K562 (cell line): ENCODE data around the gene LRRC31. TPM values are rescaled to one million over a fixed set of nuclear protein-coding genes. Genes with fewer than 3 reads are reported as not detected.

Source experiments
- ATAC-seq: fragments of 200-7000 bp; cut with Tn5 transposase; 3 replicates; pipeline ENCODE4 v1.9.1; 2020; ENCODE audit warnings: moderate library complexity
- BruUV-seq: library from RNA; stranded (reverse); fragments of 400-500 nt; replicated peaks from 2 replicates; lab custom pipeline; 2021; lab: Mats Ljungman, UMichigan
- CTCF ChIA-PET: fragments of 300-600 bp; formaldehyde crosslinking; extraction: SDS; loops from one replicate; lab custom pipeline; 2021; ENCODE audit warnings: low intra/inter-chr PET ratio; lab: Yijun Ruan, JAX
- POLR2A ChIA-PET: fragments of 300-600, 350-650 bp; sonication (Branson Sonifier 250); formaldehyde crosslinking; extraction: SDS; loops from one replicate; lab custom pipeline; 2021; ENCODE audit warnings: antibody characterized with exemption, inconsistent platforms; lab: Yijun Ruan, JAX
- DNase-seq, 4 experiments: peaks; one replicate each; pipeline versions ENCODE4 v3.0.0 to v3.0.0-alpha.2; 2011 to 2018; ENCODE audit warnings: low spot score in 3 of 4, mixed read lengths in 3 of 4; ENCODE audit errors: extremely low read depth in 1 of 4
- FAIRE-seq: peaks from 2 replicates; lab custom pipeline; 2011; peaks lifted over from hg19 to GRCh38; lab: Jason Lieb, UNC
- H2AFZ ChIP-seq: 2 replicates; pipeline ENCODE4 v1.6.0; 2011; ENCODE audit warnings: low read depth, low read length, control low read depth, inconsistent platforms
- H3K27ac ChIP-seq: fragments of 200-600 bp; 3 replicates; pipeline ENCODE4 v1.8.0; 2011; ENCODE audit warnings: low read depth, mild to moderate bottlenecking, control low read depth, inconsistent platforms, low read length, moderate library complexity, mixed read lengths; ENCODE audit errors: extremely low read depth
- H3K27me3 ChIP-seq, 2 experiments: fragments of 300-600 bp in 1 of 2; 2 replicates in 1 of 2; 3 replicates in 1 of 2; pipeline versions ENCODE4 v1.6.0 to v1.8.0; 2011; ENCODE audit warnings: inconsistent platforms in 2 of 2, low read length in 2 of 2, mild to moderate bottlenecking in 1 of 2, mixed read lengths in 1 of 2, moderate library complexity in 1 of 2; ENCODE audit not compliant: control insufficient read depth in 2 of 2, insufficient read depth in 2 of 2
- H3K36me3 ChIP-seq: fragments of 300-600 bp; 3 replicates; pipeline ENCODE4 v1.8.0; 2011; ENCODE audit warnings: mild to moderate bottlenecking, low read length, inconsistent platforms; ENCODE audit not compliant: control insufficient read depth, insufficient read depth
- H3K4me1 ChIP-seq, 2 experiments: fragments of 200-600 bp in 1 of 2; replicated peaks in 1 of 2; 2 replicates in 1 of 2; 3 replicates in 1 of 2; pipeline versions ENCODE4 v1.5.1 to v1.8.0; 2011; ENCODE audit warnings: inconsistent platforms in 2 of 2, low read length in 2 of 2, mild to moderate bottlenecking in 1 of 2, mixed read lengths in 1 of 2, moderate library complexity in 1 of 2; ENCODE audit not compliant: control insufficient read depth in 2 of 2, insufficient read depth in 2 of 2
- H3K4me2 ChIP-seq: 2 replicates; pipeline ENCODE4 v1.6.1; 2011; ENCODE audit warnings: low read length, control low read depth, inconsistent platforms, mixed read lengths; ENCODE audit not compliant: insufficient read depth
- H3K4me3 ChIP-seq: fragments of 200-600 bp; sonication (generic), shearing (Covaris generic); 2 replicates; pipeline ENCODE4 v1.5.1; 2016; ENCODE audit warnings: control low read depth, inconsistent platforms
- H3K79me2 ChIP-seq: fragments of 200-600 bp; 3 replicates; pipeline ENCODE4 v1.8.0; 2011; ENCODE audit warnings: low read length, inconsistent platforms; ENCODE audit not compliant: control insufficient read depth, insufficient read depth
- H3K9ac ChIP-seq, 2 experiments: 2 replicates each; pipeline versions ENCODE4 v1.6.0 to v1.6.1; 2011; ENCODE audit warnings: low read depth in 2 of 2, low read length in 2 of 2, control low read depth in 1 of 2, inconsistent platforms in 1 of 2, mild to moderate bottlenecking in 1 of 2, mixed read lengths in 1 of 2; ENCODE audit not compliant: insufficient read depth in 1 of 2
- H3K9me1 ChIP-seq: one replicate; pipeline ENCODE4 v1.6.0; 2011; ENCODE audit warnings: inconsistent platforms, mild to moderate bottlenecking, low read length, moderate library complexity; ENCODE audit not compliant: control insufficient read depth, insufficient read depth
- H3K9me3 ChIP-seq: replicated peaks from 2 replicates; pipeline ENCODE4 v1.5.1; 2011; ENCODE audit warnings: low read depth, low read length, inconsistent platforms; ENCODE audit not compliant: control insufficient read depth, insufficient read depth
- H4K20me1 ChIP-seq: replicated peaks from 2 replicates; pipeline ENCODE4 v1.6.1; 2011; ENCODE audit warnings: low read length, inconsistent platforms, mixed read lengths; ENCODE audit not compliant: control insufficient read depth, insufficient read depth
- ARNT ChIP-seq, 2 experiments: fragments of 450-650 bp; IDR thresholded peaks; 2 replicates each; pipeline ENCODE4 v1.6.1; 2016; ENCODE audit warnings: mild to moderate bottlenecking in 1 of 2
- CBX3 ChIP-seq, 2 experiments: IDR thresholded peaks; 1 replicate in 1 of 2; 2 replicates in 1 of 2; pipeline ENCODE4 v1.6.1; 2012; ENCODE audit warnings: inconsistent platforms in 2 of 2, low read length in 2 of 2, borderline replicate concordance in 1 of 2, control low read depth in 1 of 2
- CBX5 ChIP-seq: IDR thresholded peaks from 2 replicates; pipeline ENCODE4 v1.6.1; 2014; ENCODE audit warnings: low read depth, borderline replicate concordance
- CTCFL ChIP-seq: IDR thresholded peaks from 2 replicates; pipeline ENCODE4 v1.6.1; 2011; ENCODE audit warnings: borderline replicate concordance, low read depth, mild to moderate bottlenecking, moderate library complexity, low read length; ENCODE audit not compliant: insufficient read depth, poor library complexity, severe bottlenecking
- MNT ChIP-seq, 2 experiments: fragments of 450-650 bp; conservative IDR thresholded peaks; 2 replicates each; pipeline ENCODE4 v1.6.1; 2017; ENCODE audit warnings: mild to moderate bottlenecking in 2 of 2, moderate library complexity in 2 of 2
- NFXL1 ChIP-seq: fragments of 450-650 bp; formaldehyde crosslinking; IDR thresholded peaks from 2 replicates; pipeline ENCODE4 v1.4.0; 2021; ENCODE audit warnings: mild to moderate bottlenecking
- PYGO2 ChIP-seq: fragments of 450-650 bp; IDR thresholded peaks from 2 replicates; pipeline ENCODE4 v1.6.1; 2016; ENCODE audit warnings: mild to moderate bottlenecking, missing genetic modification characterization, moderate library complexity, missing compliant biosample characterization
- TRIM24 ChIP-seq, 2 experiments: fragments of 450-650 bp; IDR thresholded peaks; 2 replicates each; pipeline ENCODE4 v1.6.1; 2016
- TRIM28 ChIP-seq: fragments of 450-650 bp; IDR thresholded peaks from 2 replicates; pipeline ENCODE4 v1.6.1; 2017
- XRCC3 ChIP-seq: fragments of 450-650 bp; IDR thresholded peaks from 2 replicates; pipeline ENCODE4 v1.6.1; 2017; ENCODE audit warnings: mild to moderate bottlenecking, moderate library complexity
- ZNF316 ChIP-seq: fragments of 450-650 bp; IDR thresholded peaks from 2 replicates; pipeline ENCODE4 v1.6.1; 2016
- ZNF398 ChIP-seq: fragments of 250-450 bp; sonication (Bioruptor Pico); IDR thresholded peaks from 2 replicates; pipeline ENCODE4 v1.8.0; 2021; ENCODE audit warnings: moderate library complexity, mild to moderate bottlenecking, inconsistent platforms
- WGBS: fragments of 100-300 bp; shearing (Covaris generic); methylation state at CpG from one replicate; pipeline ENCODE4 v1.1.6; 2016; ENCODE audit warnings: low coverage, mixed read lengths; ENCODE audit not compliant: insufficient coverage; ENCODE audit errors: missing lambda C conversion rate; 5-methylcytosine and 5-hydroxymethylcytosine counted together
- in situ Hi-C: fragments of 300-500 bp; cut with MboI; formaldehyde crosslinking; loops from 4 replicates; pipeline ENCODE4 v1.15.0; 2018; ENCODE audit warnings: inconsistent platforms, mixed read lengths
- intact Hi-C: fragments of 100-400 bp; cut with micrococcal nuclease; formaldehyde crosslinking; loops from 2 replicates; pipeline ENCODE4 v1.14.2; 2022
- polyA plus RNA-seq, 8 experiments: library from polyadenylated mRNA; depleted of rRNA in 4 of 8; stranded (reverse) in 5 of 8; unstranded in 3 of 8; fragments of >200 nt; fragmentation: Nextera tagmentation in 2 of 8; fragmentation: Illumina TruSeq in 1 of 8; extraction: Ambion mirVana in 2 of 8; extraction: Trizol in 1 of 8; gene quantifications; 2 replicates each; pipeline versions ENCODE4 v1.2.1 to v1.2.3, GENCODE V29; 2011 to 2014; ENCODE audit warnings: inconsistent platforms in 1 of 8, missing spikeins in 1 of 8
- total RNA-seq, 7 experiments: library from RNA; depleted of rRNA in 6 of 7; stranded (reverse); fragments of >200 nt in 6 of 7; fragmentation: Illumina TruSeq in 2 of 7; extraction: Trizol in 2 of 7; gene quantifications; 2 replicates each; pipeline versions ENCODE4 v1.2.1 to v1.2.3, GENCODE V29; 2011 to 2021; ENCODE audit warnings: low replicate concordance in 1 of 7

Gene LRRC31
- total and polyA plus RNA-seq, 9 of the 15 experiments (the other 6 are each of a cell fraction or from before 2014, with no cell fraction given) = not detected

- H3K4me1 ChIP-seq = no peaks in the 10 kb centered on the region
- 31% methylated on average over 1 of the region's 1 CpG for WGBS
- H3K4me3 ChIP-seq = no peak overlapping the region
- no peaks in the 10 kb centered on the region for H3K79me2 ChIP-seq
- H4K20me1 ChIP-seq = no peaks in the 10 kb centered on the region
- no peaks in the 10 kb centered on the region for H3K9me1 ChIP-seq
- no TSS peak for BruUV-seq
- no peak overlapping the region for H3K27ac ChIP-seq
- DNase-seq (no peak), ATAC-seq (no peak), FAIRE-seq (no peak)
- TF ChIP-seq CBX5 (peak; percentile 80), XRCC3 (peak; percentile 68; the same call in 1 of the 2 replicates), NFXL1 (CRISPR knock-in tag) (no peak), TRIM24 (IDR thresholded peaks at IDR 0.05) (peak in 1 of 2 experiments; percentile 74; a peak in 3 of 4 replicates), ZNF316 (no peak), TRIM28 (peak; percentile 97), ARNT (IDR thresholded peaks at IDR 0.05) (0 out of 4 replicates have a peak, but pooled peaks of 1 of the 2 experiments have one; percentile 43), CBX3 (IDR thresholded peaks at IDR 0.05; ENCODE audit: borderline replicate concordance in 1 of 2, low read length in 2 of 2) (peak in 1 of 2 experiments; percentile 98; a peak in 2 of 3 replicates)
- intact Hi-C loops = no loop called here
- ChIA-PET CTCF (no interaction called here), POLR2A (no interaction called here)
- no peak overlapping the region for H3K4me2 ChIP-seq
- H3K27me3 ChIP-seq = no peaks in the 10 kb centered on the region
- H2AFZ ChIP-seq = no peak overlapping the region
- no peaks in the 10 kb centered on the region for H3K36me3 ChIP-seq
- in situ Hi-C loops = no loop called here
- H3K9me3 ChIP-seq = peaks cover 9% of the 10 kb centered on the region
- no peak overlapping the region for H3K9ac ChIP-seq
Observed at GRCh38 chr3:169901453-169901852, 31.7 kb upstream of the LRRC31 start.

- Histone ChIP-seq H4K20me1 (no peaks in the 10 kb centered on the region), H2AFZ (no peak overlapping the region), H3K36me3 (no peaks in the 10 kb centered on the region), H3K9ac (no peak overlapping the region), H3K4me3 (no peak overlapping the region), H3K27me3 (no peaks in the 10 kb centered on the region; a peak in 2 of 5 replicates), H3K27ac (no peak overlapping the region), H3K9me1 (no peaks in the 10 kb centered on the region), H3K4me1 (no peaks in the 10 kb centered on the region; a peak in 1 of 5 replicates), H3K79me2 (no peaks in the 10 kb centered on the region), H3K4me2 (no peak overlapping the region), H3K9me3 (peaks cover 9% of the 10 kb centered on the region)
- intact Hi-C loops = no loop called here
- CTCF ChIA-PET = no interaction called here
- POLR2A ChIA-PET = no interaction called here
- ATAC-seq (no peak), FAIRE-seq (no peak), DNase-seq (no peak)
- no TSS peak for BruUV-seq
- in situ Hi-C loops = no loop called here
- WGBS = 77% methylated on average over 1 of the region's 1 CpG
- TF ChIP-seq MNT (conservative IDR thresholded peaks at IDR 0.05) (no peak), ZNF398 (CRISPR knock-in tag) (no peak), CTCFL (no peak), PYGO2 (tag) (no peak)
Observed at GRCh38 chr3:169897284-169897683, 27.5 kb upstream of the LRRC31 start.
